Myocyte (in vitro differentiated cells): ENCODE measurements around the gene MUSTN1. TPM values are rescaled to one million over a fixed set of nuclear protein-coding genes. Genes with fewer than 3 reads are reported as not detected.

Experiments used
- DNase-seq: peaks from one replicate; pipeline ENCODE4 v3.0.0-alpha.2; 2012; ENCODE audit warnings: low read depth
- microRNA-seq: library from miRNA; unstranded; fragments of <30 nt; microRNA quantifications from one replicate; pipeline ENCODE4, GENCODE V29; 2016
- total RNA-seq: library from RNA; depleted of rRNA; stranded (reverse); fragments of >200 nt; gene quantifications from 2 replicates; pipeline ENCODE4 v1.2.3, GENCODE V29; 2014

Gene MUSTN1
- total RNA-seq, 1 donor from 2014 or later: 78.0 TPM

DNA sequence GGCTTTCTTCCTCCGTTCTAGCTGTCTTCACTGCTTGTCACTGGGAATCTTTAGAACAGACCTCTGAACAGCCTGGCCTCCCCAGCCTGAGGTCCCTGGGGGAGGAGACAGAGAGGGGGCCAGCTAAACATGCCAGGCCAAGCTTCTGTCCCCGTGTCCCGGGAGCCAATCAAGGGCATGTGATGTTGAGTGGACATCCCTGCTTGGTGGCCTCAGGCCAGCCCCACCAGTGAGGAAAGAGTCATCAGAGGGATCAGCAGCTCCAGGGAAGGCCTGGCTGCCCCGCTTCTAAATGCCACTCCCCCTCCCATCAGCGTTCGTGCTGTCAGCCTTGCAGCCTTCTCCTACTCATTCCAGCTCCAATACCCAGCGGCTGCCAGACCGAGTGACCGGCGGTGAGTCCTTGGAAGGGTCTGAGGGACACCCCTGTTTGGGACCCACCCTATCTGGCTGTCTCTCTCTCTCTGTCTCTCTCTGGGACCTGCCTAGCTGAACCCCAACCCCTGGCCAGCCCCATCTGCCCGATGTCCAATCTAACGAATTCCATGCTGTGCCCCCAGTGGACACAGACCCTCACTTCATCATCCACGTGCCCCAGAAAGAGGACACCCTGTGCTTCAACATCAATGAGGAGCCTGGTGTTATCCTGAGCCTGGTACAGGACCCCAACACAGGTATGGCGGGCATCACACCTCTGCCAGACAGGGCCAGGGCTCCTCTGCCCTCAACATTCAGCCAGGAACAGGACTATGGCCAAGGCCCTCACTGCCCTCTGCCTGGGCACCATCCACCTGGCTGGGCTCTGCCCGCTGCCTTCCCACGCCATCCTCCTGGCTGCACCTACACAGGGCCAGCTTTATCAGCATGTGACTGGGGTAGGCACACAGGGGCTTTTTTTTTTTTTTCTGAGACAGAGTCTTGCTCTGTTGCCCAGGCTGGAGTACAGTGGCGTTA is 46.9 kb downstream of the MUSTN1 start:
- no peak for DNase-seq

DNA sequence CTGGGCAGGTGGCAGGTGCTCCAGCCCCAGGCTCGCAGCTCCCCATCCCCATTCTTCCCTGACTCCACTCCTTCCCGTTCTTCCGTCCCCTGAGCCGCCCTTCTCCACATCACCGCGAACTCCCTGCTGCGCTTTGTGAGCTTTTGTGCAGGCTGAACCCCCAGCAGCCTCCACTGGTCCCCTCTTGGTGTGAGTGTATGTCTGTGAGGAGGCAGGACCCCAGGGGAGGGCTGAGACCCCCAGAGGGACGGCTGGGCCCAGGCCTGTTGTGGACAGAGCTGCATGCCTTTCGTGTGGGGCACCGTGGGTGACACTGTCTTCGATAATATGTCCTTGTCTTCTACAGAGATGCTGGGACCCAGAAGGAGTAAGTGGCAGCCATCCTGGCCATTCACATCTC is 47.6 kb downstream of the MUSTN1 start:
- no peak for DNase-seq

DNA sequence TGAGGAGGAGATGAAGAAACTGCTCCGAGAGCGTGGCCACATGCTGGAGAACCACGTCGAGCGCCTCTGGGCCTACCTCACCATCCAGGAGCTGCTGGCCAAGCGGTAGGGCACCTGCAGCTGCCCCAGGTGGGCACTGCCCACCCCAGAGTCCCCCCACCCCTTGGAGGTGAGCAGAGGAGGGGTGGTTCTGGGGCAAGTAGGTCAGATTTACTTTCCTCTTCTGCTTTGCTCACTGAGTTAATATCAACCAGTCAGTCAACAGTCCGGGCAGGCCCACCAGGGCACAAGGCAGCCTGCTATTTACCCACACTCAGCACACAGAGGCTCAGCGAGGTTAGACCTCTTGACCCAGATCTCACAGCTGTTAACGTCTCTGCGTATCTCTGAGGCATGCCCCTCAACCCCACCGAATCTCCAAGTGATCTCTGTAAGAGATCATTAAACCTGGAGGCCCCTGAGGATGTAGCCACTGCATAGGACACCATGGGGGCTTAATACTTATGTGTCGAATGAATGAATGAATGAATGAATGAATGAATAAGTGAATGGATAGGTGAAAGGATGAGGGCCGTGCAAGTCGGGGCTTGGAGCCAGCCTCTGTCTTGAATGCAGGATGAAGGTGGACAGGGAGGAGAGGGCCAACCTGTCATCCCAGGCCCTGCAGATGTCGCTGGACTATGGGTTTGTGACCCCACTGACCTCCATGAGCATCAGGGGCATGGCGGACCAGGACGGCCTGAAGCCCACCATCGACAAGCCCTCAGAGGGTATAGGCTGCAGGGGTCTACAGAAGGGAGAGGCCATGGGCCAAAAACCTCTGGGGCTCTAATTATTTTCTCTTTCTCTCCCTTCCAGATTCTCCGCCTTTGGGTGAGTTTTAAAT is 48.2 kb downstream of the MUSTN1 start:
- DNase-seq: no peak

DNA sequence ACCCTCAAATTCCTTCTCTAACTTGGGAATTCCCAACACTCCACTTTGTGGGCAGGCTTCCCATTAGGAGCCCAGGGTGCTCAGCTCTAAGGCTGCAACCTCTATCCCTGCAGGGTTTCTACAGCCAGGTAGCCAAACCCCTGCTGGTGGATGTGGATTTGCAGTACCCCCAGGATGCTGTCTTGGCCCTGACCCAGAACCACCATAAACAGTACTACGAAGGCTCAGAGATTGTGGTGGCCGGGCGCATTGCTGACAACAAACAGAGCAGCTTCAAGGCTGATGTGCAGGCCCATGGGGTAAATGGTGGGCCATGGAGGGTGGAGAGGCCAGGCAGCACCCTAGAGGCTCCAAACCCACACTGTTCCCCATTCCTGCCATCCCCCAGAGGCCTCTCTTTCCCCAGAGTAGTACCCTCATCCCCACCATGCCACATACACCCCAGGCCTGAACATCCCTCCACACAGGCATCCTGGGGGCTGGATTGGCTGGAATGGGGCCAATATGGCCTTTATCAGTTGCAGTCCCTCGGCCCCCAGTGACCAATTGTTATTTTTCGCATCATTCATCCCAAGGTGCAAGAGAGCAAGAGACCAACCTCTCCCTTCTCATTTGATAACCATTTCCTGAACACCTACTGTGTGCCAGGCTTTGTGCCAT is 49.8 kb downstream of the MUSTN1 start:
- no peak for DNase-seq

DNA sequence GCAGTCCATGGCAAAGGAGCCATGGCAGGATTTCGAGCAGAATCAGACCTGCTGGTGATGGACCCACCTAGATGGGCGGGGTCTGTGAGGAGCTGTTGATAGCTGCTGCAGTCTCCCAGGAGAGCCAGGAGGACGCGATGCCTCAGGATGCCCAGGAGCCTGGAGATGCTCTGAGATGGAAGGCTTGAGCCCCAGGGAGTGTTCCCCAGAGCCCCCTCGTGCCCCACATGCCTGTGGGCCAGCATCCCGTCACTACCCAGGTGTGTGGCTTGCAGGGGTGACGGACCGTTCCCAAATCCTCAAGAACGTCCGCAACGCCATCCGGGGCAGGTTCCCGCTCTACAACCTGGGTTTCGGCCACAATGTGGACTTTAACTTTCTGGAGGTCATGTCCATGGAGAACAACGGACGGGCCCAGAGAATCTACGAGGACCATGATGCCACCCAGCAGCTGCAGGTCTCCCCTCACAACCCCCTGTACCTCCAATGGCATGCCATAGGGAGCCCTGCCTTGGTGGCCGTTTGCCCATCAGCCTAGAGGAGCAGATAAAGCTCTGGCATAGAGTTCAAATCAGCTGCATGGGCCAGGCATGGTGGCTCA is 50.7 kb downstream of the MUSTN1 start:
- DNase-seq: no peak

DNA sequence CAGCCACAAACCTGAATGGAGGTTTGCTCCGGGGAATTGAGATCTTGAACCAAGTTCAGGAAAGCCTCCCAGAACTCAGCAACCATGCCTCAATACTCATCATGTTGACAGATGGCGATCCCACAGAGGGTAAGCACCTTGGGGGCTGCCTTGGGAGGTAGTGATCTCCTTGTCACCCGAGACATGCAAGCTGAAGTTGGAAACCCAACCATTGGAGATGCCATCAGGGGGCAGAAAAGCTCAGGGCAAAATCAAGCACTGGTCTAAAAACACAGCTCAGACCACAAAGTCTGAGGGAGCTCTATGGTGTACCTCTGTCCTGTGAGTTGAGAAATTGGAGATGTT is 51.6 kb downstream of the MUSTN1 start:
- DNase-seq: peak; percentile 9

Small RNA genes within 50 kb of the gene (microRNA-seq; reads per million reads assigned to microRNA genes)
- gene MIR8064: not detected

Other genes with a start within 250 kb of the MUSTN1 start
- 54.0 and 58.2 TPM in 2 replicates for gene PBRM1, start 149.1 kb downstream of the MUSTN1 start, total RNA-seq
- gene GNL3, start 149.0 kb downstream of the MUSTN1 start, total RNA-seq: 125 and 153 TPM in 2 replicates
- gene GLT8D1, start 129.2 kb downstream of the MUSTN1 start, total RNA-seq: 84.7 and 106 TPM in 2 replicates
- 141 and 206 TPM in 2 replicates for gene SPCS1, start 128.9 kb downstream of the MUSTN1 start, total RNA-seq
- 11.1 and 14.0 TPM in 2 replicates for gene NEK4, start 64.1 kb downstream of the MUSTN1 start, total RNA-seq
- gene ITIH1, start 57.4 kb downstream of the MUSTN1 start, total RNA-seq: not detected in 2 replicates
- not detected in 2 replicates for gene ITIH3, start 40.2 kb downstream of the MUSTN1 start, total RNA-seq
- 5.0 and 5.4 TPM in 2 replicates for gene ITIH4, start 4.3 kb downstream of the MUSTN1 start, total RNA-seq
- gene STIMATE, start 62.5 kb upstream of the MUSTN1 start, total RNA-seq: 8.9 and 9.2 TPM in 2 replicates
- 4.8 and 8.1 TPM in 2 replicates for gene SFMBT1, start 211.1 kb upstream of the MUSTN1 start, total RNA-seq